IMR-90 (cell line): ENCODE measurements around the gene NKAIN2. TPM values are rescaled to one million over a fixed set of nuclear protein-coding genes. Genes with fewer than 3 reads are reported as not detected.

Experiments used
- ATAC-seq: fragments of 200-7000 bp; cut with Tn5 transposase; 2 replicates; pipeline ENCODE4 v1.9.1; 2020; ENCODE audit warnings: low read depth, mild to moderate bottlenecking, moderate library complexity
- BruUV-seq: library from RNA; stranded (reverse); fragments of 400-500 nt; replicated peaks from 2 replicates; lab custom pipeline; 2021; lab: Mats Ljungman, UMichigan
- CTCF ChIA-PET: fragments of 300-600 bp; formaldehyde crosslinking; extraction: SDS; loops from one replicate; lab custom pipeline; 2021; ENCODE audit warnings: antibody characterized with exemption; lab: Yijun Ruan, JAX
- POLR2A ChIA-PET: fragments of 300-600 bp; sonication (Branson Sonifier 250); formaldehyde crosslinking; loops from one replicate; lab custom pipeline; 2022; ENCODE audit warnings: antibody characterized with exemption; ENCODE audit not compliant: unreplicated experiment; lab: Charles Lee
- DNase-seq: peaks from one replicate; pipeline ENCODE4 v3.0.0; 2013
- H2AFZ ChIP-seq: replicated peaks from 2 replicates; pipeline ENCODE3; 2013; ENCODE audit warnings: low read length, mild to moderate bottlenecking; ENCODE audit not compliant: poor library complexity
- H2AK5ac ChIP-seq: 2 replicates; pipeline ENCODE4 v1.6.1; 2013; ENCODE audit warnings: low read depth, low read length, inconsistent platforms
- H2AK9ac ChIP-seq: replicated peaks from 2 replicates; pipeline ENCODE3; 2013; ENCODE audit warnings: mild to moderate bottlenecking, low read depth, low read length, moderate library complexity; ENCODE audit not compliant: poor library complexity
- H2BK120ac ChIP-seq: 2 replicates; pipeline ENCODE4 v1.6.1; 2013; ENCODE audit warnings: low read depth, low read length, inconsistent platforms
- H2BK15ac ChIP-seq: 3 replicates; pipeline ENCODE4 v1.6.1; 2013; ENCODE audit warnings: low read depth, low read length, inconsistent platforms
- H2BK20ac ChIP-seq: 2 replicates; pipeline ENCODE4 v1.6.1; 2013; ENCODE audit warnings: low read depth, mild to moderate bottlenecking, inconsistent platforms, low read length, moderate library complexity
- H2BK5ac ChIP-seq: 2 replicates; pipeline ENCODE4 v1.6.1; 2013; ENCODE audit warnings: mild to moderate bottlenecking, low read depth, low read length, inconsistent platforms; ENCODE audit not compliant: poor library complexity, severe bottlenecking
- H3K14ac ChIP-seq: replicated peaks from 2 replicates; pipeline ENCODE4 v1.6.1; 2013; ENCODE audit warnings: low read depth, low read length, inconsistent platforms
- H3K18ac ChIP-seq: 2 replicates; pipeline ENCODE4 v1.6.1; 2013; ENCODE audit warnings: low read depth, low read length, control low read depth
- H3K23ac ChIP-seq: 2 replicates; pipeline ENCODE4 v1.6.1; 2013; ENCODE audit warnings: low read depth, low read length, inconsistent platforms
- H3K27ac ChIP-seq: 2 replicates; pipeline ENCODE4 v1.5.1; 2013; ENCODE audit warnings: mild to moderate bottlenecking, control low read depth, low read length; ENCODE audit not compliant: insufficient read depth
- H3K27me3 ChIP-seq: 2 replicates; pipeline ENCODE4 v1.6.1; 2013; ENCODE audit warnings: low read length; ENCODE audit not compliant: control insufficient read depth, insufficient read depth
- H3K36me3 ChIP-seq: 2 replicates; pipeline ENCODE4 v1.6.1; 2013; ENCODE audit warnings: low read length, mixed read lengths; ENCODE audit not compliant: control insufficient read depth, insufficient read depth
- H3K4ac ChIP-seq: 2 replicates; pipeline ENCODE4 v1.6.1; 2013; ENCODE audit warnings: low read depth, low read length, inconsistent platforms
- H3K4me1 ChIP-seq: 2 replicates; pipeline ENCODE4 v1.6.1; 2013; ENCODE audit warnings: low read length, mixed read lengths; ENCODE audit not compliant: control insufficient read depth, insufficient read depth
- H3K4me2 ChIP-seq: 2 replicates; pipeline ENCODE4 v1.6.1; 2013; ENCODE audit warnings: low read depth, mild to moderate bottlenecking, control low read depth, low read length, moderate library complexity
- H3K4me3 ChIP-seq: 2 replicates; pipeline ENCODE4 v1.5.1; 2013; ENCODE audit warnings: low read depth, mild to moderate bottlenecking, control low read depth, low read length, moderate library complexity; ENCODE audit not compliant: insufficient read depth
- H3K56ac ChIP-seq: 2 replicates; pipeline ENCODE4 v1.6.1; 2013; ENCODE audit warnings: low read length, inconsistent platforms; ENCODE audit not compliant: insufficient read depth; ENCODE audit errors: extremely low read depth
- H3K79me1 ChIP-seq, 2 experiments: 2 replicates each; pipeline ENCODE4 v1.6.1; 2013; ENCODE audit warnings: low read length in 2 of 2, inconsistent platforms in 1 of 2, low read depth in 1 of 2
- H3K9ac ChIP-seq: 2 replicates; pipeline ENCODE4 v1.6.1; 2013; ENCODE audit warnings: low read depth, low read length, control low read depth
- H3K9me1 ChIP-seq: 2 replicates; pipeline ENCODE4 v1.6.1; 2013; ENCODE audit warnings: low read length, inconsistent platforms; ENCODE audit not compliant: insufficient read depth
- H3K9me3 ChIP-seq: 2 replicates; pipeline ENCODE4 v1.6.1; 2013; ENCODE audit warnings: low read length; ENCODE audit not compliant: control insufficient read depth, insufficient read depth
- H4K20me1 ChIP-seq: 2 replicates; pipeline ENCODE4 v1.6.1; 2013; ENCODE audit warnings: low read length, inconsistent platforms; ENCODE audit not compliant: insufficient read depth
- H4K5ac ChIP-seq: 2 replicates; pipeline ENCODE4 v1.6.1; 2013; ENCODE audit warnings: mild to moderate bottlenecking, low read depth, low read length, control low read depth
- H4K8ac ChIP-seq, 2 experiments: 2 replicates each; pipeline ENCODE4 v1.6.1; 2013; ENCODE audit warnings: low read depth in 2 of 2, low read length in 2 of 2, control low read depth in 1 of 2, inconsistent platforms in 1 of 2
- H4K91ac ChIP-seq: 2 replicates; pipeline ENCODE4 v1.6.1; 2013; ENCODE audit warnings: low read depth, low read length, inconsistent platforms; ENCODE audit not compliant: insufficient read depth
- BHLHE40 ChIP-seq: fragments of 150-350 bp; IDR thresholded peaks from 2 replicates; pipeline ENCODE4 v1.6.1; 2016; ENCODE audit warnings: mild to moderate bottlenecking, low read depth, low read length
- CEBPB ChIP-seq: IDR thresholded peaks from 2 replicates; pipeline ENCODE4 v1.6.1; 2012; ENCODE audit warnings: low read depth, low read length, improper control_type of control experiment
- CHD1 ChIP-seq: IDR thresholded peaks from 2 replicates; pipeline ENCODE4 v1.6.1; 2012; ENCODE audit warnings: low read depth, low read length, improper control_type of control experiment
- FOS ChIP-seq: fragments of 150-350 bp; IDR thresholded peaks from 2 replicates; pipeline ENCODE4 v1.6.1; 2016; ENCODE audit warnings: low read depth, low read length
- MAFK ChIP-seq: IDR thresholded peaks from 2 replicates; pipeline ENCODE4 v1.6.1; 2012; ENCODE audit warnings: low read depth, low read length, improper control_type of control experiment
- MAZ ChIP-seq: IDR thresholded peaks from 2 replicates; pipeline ENCODE4 v1.6.1; 2012; ENCODE audit warnings: low read depth, mild to moderate bottlenecking, low read length, improper control_type of control experiment, moderate library complexity, borderline replicate concordance
- MXI1 ChIP-seq: IDR thresholded peaks from 2 replicates; pipeline ENCODE4 v1.6.1; 2012; ENCODE audit warnings: low read depth, mild to moderate bottlenecking, low read length, moderate library complexity, borderline replicate concordance
- NFE2L2 ChIP-seq: fragments of 150-350 bp; IDR thresholded peaks from 2 replicates; pipeline ENCODE4 v1.6.1; 2016; ENCODE audit warnings: low read depth, mild to moderate bottlenecking, low read length
- POLR2A ChIP-seq: IDR thresholded peaks from 2 replicates; pipeline ENCODE4 v1.6.1; 2012; ENCODE audit warnings: mild to moderate bottlenecking, low read depth, low read length
- RAD21 ChIP-seq: IDR thresholded peaks from 2 replicates; pipeline ENCODE4 v1.6.1; 2012; ENCODE audit warnings: low read length, improper control_type of control experiment
- RCOR1 ChIP-seq: IDR thresholded peaks from 2 replicates; pipeline ENCODE4 v1.6.1; 2012; ENCODE audit warnings: mild to moderate bottlenecking, low read length, improper control_type of control experiment; ENCODE audit not compliant: insufficient replicate concordance
- RFX5 ChIP-seq: IDR thresholded peaks from 2 replicates; pipeline ENCODE4 v1.8.0; 2012; ENCODE audit warnings: low read depth, mild to moderate bottlenecking, low read length, moderate library complexity
- SMC3 ChIP-seq: fragments of 150-350 bp; IDR thresholded peaks from 2 replicates; pipeline ENCODE4 v1.6.1; 2016; ENCODE audit warnings: low read depth, mild to moderate bottlenecking, antibody characterized with exemption, low read length, moderate library complexity
- WGBS, 2 experiments: methylation state at CpG; one replicate each; pipeline versions ENCODE4 v1.1.5 to v1.1.7; 2013; ENCODE audit warnings: missing lambda C conversion rate in 2 of 2; ENCODE audit not compliant: insufficient read length in 1 of 2; ENCODE audit errors: extremely low coverage in 2 of 2; 5-methylcytosine and 5-hydroxymethylcytosine counted together
- dilution Hi-C: fragments of 300-500 bp; cut with HindIII; formaldehyde crosslinking; loops from one replicate; pipeline ENCODE4 v1.14.3; 2018; ENCODE audit warnings: low sequenced_read_pairs; ENCODE audit not compliant: unreplicated experiment
- in situ Hi-C: fragments of 300-500 bp; cut with MboI; formaldehyde crosslinking; loops from 3 replicates; pipeline ENCODE4 v1.14.3; 2019; ENCODE audit warnings: low sequenced_read_pairs, inconsistent platforms, mixed read lengths
- intact Hi-C: fragments of 100-400 bp; cut with micrococcal nuclease; formaldehyde crosslinking; loops from 2 replicates; pipeline ENCODE4 v1.10.0; 2022
- polyA plus RNA-seq, 3 experiments: library from polyadenylated mRNA; depleted of rRNA; stranded (reverse); fragments of >200 nt; gene quantifications; 2 replicates each; pipeline ENCODE4 v1.2.3, GENCODE V29; 2012; ENCODE audit warnings: low replicate concordance in 1 of 3
- total RNA-seq: library from RNA; depleted of rRNA; stranded (reverse); fragments of >200 nt; gene quantifications from 2 replicates; pipeline ENCODE4 v1.2.3, GENCODE V29; 2012
- TF ChIP-seq, protein P1 (sequence below): fragments of 150-350 bp; IDR thresholded peaks from 2 replicates; pipeline ENCODE4 v1.6.1; 2017; ENCODE audit warnings: mild to moderate bottlenecking, antibody characterized with exemption, low read length, low read depth
- TF ChIP-seq, protein P2 (sequence below): conservative IDR thresholded peaks from 2 replicates; pipeline ENCODE4 v1.5.1; 2012; ENCODE audit warnings: mild to moderate bottlenecking, low read depth, low read length, improper control_type of control experiment
- TF ChIP-seq, protein P3 (sequence below): fragments of 150-350 bp; IDR thresholded peaks from 2 replicates; pipeline ENCODE4 v1.6.1; 2016; ENCODE audit warnings: low read depth, mild to moderate bottlenecking, low read length, moderate library complexity, borderline replicate concordance

Gene NKAIN2
- total and polyA plus RNA-seq, 2 of the 4 experiments (the other 2 are of a cell fraction): not detected

DNA sequence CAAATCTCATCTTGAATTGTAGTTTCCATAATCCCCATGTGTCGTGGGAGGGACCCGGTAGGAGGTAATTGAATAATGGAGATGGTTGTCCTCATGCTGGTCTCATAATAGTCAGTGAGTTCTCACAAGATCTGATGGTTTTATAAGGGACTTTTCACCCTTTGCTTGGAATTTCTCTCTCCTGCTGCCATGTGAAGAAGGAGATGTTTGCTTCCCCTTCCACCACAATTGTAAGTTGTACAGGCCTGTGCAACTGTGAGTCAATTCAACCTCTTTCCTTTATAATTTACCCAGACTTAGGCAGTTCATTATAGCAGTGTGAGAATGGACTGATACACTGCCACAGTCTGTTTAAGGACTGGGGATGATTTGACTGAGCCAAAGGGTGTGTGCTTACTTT is 44.7 kb downstream of the NKAIN2 start:
- Histone ChIP-seq H3K14ac (no peak overlapping the region), H2AFZ (no peak overlapping the region), H2BK5ac (no peak overlapping the region), H2AK9ac (no peak overlapping the region), H3K56ac (no peak overlapping the region), H4K8ac (no peak overlapping the region), H3K79me1 (no peaks in the 10 kb centered on the region), H3K18ac (no peak overlapping the region), H4K5ac (no peak overlapping the region), H2BK20ac (no peak overlapping the region), H3K9me3 (no peaks in the 10 kb centered on the region), H2BK120ac (no peak overlapping the region), H3K4ac (no peak overlapping the region), H3K4me2 (no peak overlapping the region), H3K9me1 (no peaks in the 10 kb centered on the region), H3K23ac (no peak overlapping the region), H3K4me1 (no peaks in the 10 kb centered on the region), H3K27me3 (no peaks in the 10 kb centered on the region), H3K4me3 (no peak overlapping the region), H4K20me1 (no peaks in the 10 kb centered on the region), H2AK5ac (no peak overlapping the region), H4K91ac (no peak overlapping the region), H2BK15ac (no peak overlapping the region), H3K27ac (no peak overlapping the region), H3K9ac (no peak overlapping the region), H3K36me3 (no peaks in the 10 kb centered on the region)
- no TSS peak for BruUV-seq
- TF ChIP-seq FOS: no peak
- TF ChIP-seq, protein P1, sequence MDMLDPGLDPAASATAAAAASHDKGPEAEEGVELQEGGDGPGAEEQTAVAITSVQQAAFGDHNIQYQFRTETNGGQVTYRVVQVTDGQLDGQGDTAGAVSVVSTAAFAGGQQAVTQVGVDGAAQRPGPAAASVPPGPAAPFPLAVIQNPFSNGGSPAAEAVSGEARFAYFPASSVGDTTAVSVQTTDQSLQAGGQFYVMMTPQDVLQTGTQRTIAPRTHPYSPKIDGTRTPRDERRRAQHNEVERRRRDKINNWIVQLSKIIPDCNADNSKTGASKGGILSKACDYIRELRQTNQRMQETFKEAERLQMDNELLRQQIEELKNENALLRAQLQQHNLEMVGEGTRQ: no peak
- TF ChIP-seq SMC3: no peak
- TF ChIP-seq CHD1: no peak
- TF ChIP-seq RAD21: no peak
- TF ChIP-seq MXI1: no peak
- no peak for TF ChIP-seq CEBPB
- TF ChIP-seq POLR2A: no peak
- TF ChIP-seq MAFK: no peak
- no peak for TF ChIP-seq BHLHE40
- TF ChIP-seq, protein P2, sequence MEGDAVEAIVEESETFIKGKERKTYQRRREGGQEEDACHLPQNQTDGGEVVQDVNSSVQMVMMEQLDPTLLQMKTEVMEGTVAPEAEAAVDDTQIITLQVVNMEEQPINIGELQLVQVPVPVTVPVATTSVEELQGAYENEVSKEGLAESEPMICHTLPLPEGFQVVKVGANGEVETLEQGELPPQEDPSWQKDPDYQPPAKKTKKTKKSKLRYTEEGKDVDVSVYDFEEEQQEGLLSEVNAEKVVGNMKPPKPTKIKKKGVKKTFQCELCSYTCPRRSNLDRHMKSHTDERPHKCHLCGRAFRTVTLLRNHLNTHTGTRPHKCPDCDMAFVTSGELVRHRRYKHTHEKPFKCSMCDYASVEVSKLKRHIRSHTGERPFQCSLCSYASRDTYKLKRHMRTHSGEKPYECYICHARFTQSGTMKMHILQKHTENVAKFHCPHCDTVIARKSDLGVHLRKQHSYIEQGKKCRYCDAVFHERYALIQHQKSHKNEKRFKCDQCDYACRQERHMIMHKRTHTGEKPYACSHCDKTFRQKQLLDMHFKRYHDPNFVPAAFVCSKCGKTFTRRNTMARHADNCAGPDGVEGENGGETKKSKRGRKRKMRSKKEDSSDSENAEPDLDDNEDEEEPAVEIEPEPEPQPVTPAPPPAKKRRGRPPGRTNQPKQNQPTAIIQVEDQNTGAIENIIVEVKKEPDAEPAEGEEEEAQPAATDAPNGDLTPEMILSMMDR: no peak
- no peak for TF ChIP-seq RCOR1
- TF ChIP-seq NFE2L2: no peak
- TF ChIP-seq, protein P3, sequence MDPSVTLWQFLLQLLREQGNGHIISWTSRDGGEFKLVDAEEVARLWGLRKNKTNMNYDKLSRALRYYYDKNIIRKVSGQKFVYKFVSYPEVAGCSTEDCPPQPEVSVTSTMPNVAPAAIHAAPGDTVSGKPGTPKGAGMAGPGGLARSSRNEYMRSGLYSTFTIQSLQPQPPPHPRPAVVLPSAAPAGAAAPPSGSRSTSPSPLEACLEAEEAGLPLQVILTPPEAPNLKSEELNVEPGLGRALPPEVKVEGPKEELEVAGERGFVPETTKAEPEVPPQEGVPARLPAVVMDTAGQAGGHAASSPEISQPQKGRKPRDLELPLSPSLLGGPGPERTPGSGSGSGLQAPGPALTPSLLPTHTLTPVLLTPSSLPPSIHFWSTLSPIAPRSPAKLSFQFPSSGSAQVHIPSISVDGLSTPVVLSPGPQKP: no peak
- no peak for TF ChIP-seq RFX5
- TF ChIP-seq MAZ: no peak
- no CpG with 5 or more reads among the region's 2 CpGs for WGBS, 2 experiments
- DNase-seq (no peak), ATAC-seq (no peak)
- in situ Hi-C loops (no loop called here), dilution Hi-C loops (no loop called here), intact Hi-C loops (no loop called here)
- ChIA-PET CTCF (no interaction called here), POLR2A (no interaction called here)
